IMR-90 (cell line): Measurements from ENCODE around the gene TCEAL5.

ENCODE experiments used
- CEBPB ChIP-seq: IDR thresholded peaks from 2 replicates; pipeline ENCODE4 v1.6.1; 2012; ENCODE audit warnings: low read depth, low read length, improper control_type of control experiment
- CTCF ChIP-seq: conservative IDR thresholded peaks from 2 replicates; pipeline ENCODE4 v1.5.1; 2012; ENCODE audit warnings: mild to moderate bottlenecking, low read depth, low read length, improper control_type of control experiment
- MXI1 ChIP-seq: IDR thresholded peaks from 2 replicates; pipeline ENCODE4 v1.6.1; 2012; ENCODE audit warnings: low read depth, mild to moderate bottlenecking, low read length, moderate library complexity, borderline replicate concordance
- POLR2A ChIP-seq: IDR thresholded peaks from 2 replicates; pipeline ENCODE4 v1.6.1; 2012; ENCODE audit warnings: mild to moderate bottlenecking, low read depth, low read length
- RFX5 ChIP-seq: IDR thresholded peaks from 2 replicates; pipeline ENCODE4 v1.8.0; 2012; ENCODE audit warnings: low read depth, mild to moderate bottlenecking, low read length, moderate library complexity

- TF ChIP-seq CTCF (no peak), CEBPB (no peak), MXI1 (no peak), RFX5 (no peak), POLR2A (no peak)
These were observed 26.7 kb downstream of the TCEAL5 start for GRCh38 chrX:103249805-103250204.
